Measurements from ENCODE around the gene DNAJB8. TPM values are rescaled to one million over a fixed set of nuclear protein-coding genes. Genes with fewer than 3 reads are reported as not detected.

DNAJB8 gene
- total and polyA plus RNA-seq, 9 of the 15 experiments (the other 6 are each of a cell fraction or from before 2014, with no cell fraction given): not detected

DNA sequence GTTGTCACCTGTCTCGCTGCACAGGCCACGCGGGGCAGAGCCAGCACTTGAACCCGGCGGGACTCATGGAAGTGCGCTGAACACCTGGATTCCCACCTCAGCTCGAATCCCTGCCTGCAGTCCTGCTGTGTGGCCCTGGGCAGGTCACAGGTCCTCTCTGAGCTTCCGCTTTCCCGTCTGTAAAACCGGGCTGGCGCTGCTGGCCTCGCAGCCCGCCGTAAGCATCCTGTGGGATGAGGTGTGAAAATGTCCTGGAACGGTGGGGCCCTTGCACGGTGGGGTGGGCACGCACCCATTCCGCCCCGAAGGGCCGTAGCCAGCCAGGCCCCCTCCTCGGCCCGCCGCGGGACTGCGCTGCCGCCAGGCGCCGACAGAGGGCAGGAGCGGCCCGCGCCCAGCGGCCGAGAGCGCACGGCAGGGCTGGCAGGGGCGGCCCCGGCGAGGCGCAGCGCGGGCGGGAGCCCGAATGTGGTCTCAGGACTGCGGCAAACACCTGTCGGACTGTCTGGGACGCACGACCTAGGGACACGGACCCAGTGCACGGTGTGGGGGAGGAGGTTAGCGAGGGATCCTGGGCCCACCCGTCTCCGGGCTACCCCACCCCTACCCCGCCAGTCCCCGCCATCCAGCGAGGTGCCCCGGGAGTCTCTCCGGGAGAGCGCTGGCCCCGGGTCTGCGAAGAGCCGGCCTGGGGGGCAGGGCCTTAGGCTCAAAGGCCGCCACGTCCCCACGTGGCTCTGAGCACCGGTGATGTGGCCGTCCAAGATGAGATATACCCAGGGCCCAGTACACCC lies 40.4 kb downstream of the DNAJB8 start (continued):
- TF ChIP-seq, protein P1, sequence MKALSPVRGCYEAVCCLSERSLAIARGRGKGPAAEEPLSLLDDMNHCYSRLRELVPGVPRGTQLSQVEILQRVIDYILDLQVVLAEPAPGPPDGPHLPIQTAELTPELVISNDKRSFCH (CRISPR knock-in tag; IDR thresholded peaks at IDR 0.05): no peak
- TF ChIP-seq, protein P1 (tag; IDR thresholded peaks at IDR 0.05): peak; percentile 70; the same call in 1 of the 2 replicates
- TF ChIP-seq TFAM (CRISPR knock-in tag; conservative IDR thresholded peaks at IDR 0.05): no peak
- peak; percentile 36; the same call in 1 of the 2 replicates for TF ChIP-seq HDGF (IDR thresholded peaks at IDR 0.05)
- TF ChIP-seq, protein P2, sequence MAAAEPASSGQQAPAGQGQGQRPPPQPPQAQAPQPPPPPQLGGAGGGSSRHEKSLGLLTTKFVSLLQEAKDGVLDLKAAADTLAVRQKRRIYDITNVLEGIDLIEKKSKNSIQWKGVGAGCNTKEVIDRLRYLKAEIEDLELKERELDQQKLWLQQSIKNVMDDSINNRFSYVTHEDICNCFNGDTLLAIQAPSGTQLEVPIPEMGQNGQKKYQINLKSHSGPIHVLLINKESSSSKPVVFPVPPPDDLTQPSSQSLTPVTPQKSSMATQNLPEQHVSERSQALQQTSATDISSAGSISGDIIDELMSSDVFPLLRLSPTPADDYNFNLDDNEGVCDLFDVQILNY (CRISPR knock-in tag; IDR thresholded peaks at IDR 0.05): no peak
- TF ChIP-seq, protein P3, sequence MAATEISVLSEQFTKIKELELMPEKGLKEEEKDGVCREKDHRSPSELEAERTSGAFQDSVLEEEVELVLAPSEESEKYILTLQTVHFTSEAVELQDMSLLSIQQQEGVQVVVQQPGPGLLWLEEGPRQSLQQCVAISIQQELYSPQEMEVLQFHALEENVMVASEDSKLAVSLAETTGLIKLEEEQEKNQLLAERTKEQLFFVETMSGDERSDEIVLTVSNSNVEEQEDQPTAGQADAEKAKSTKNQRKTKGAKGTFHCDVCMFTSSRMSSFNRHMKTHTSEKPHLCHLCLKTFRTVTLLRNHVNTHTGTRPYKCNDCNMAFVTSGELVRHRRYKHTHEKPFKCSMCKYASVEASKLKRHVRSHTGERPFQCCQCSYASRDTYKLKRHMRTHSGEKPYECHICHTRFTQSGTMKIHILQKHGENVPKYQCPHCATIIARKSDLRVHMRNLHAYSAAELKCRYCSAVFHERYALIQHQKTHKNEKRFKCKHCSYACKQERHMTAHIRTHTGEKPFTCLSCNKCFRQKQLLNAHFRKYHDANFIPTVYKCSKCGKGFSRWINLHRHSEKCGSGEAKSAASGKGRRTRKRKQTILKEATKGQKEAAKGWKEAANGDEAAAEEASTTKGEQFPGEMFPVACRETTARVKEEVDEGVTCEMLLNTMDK (IDR thresholded peaks at IDR 0.05; ENCODE audit: borderline replicate concordance, insufficient read depth, low read depth, low read length, poor library complexity, severe bottlenecking): peak; percentile 50
- peak; percentile 80 for TF ChIP-seq CXXC5 (CRISPR knock-in tag; IDR thresholded peaks at IDR 0.05)
- peak; percentile 88; the same call in 1 of the 2 replicates for TF ChIP-seq CBX1 (IDR thresholded peaks at IDR 0.05; ENCODE audit: low read depth)
- TF ChIP-seq YY1 (IDR thresholded peaks at IDR 0.05; ENCODE audit: borderline replicate concordance in 1 of 3, control insufficient read depth in 1 of 3, extremely low read depth in 1 of 3, insufficient read depth in 3 of 3, insufficient read length in 1 of 3, insufficient replicate concordance in 2 of 3, low read depth in 1 of 3, low read length in 2 of 3): peak in 2 of 3 experiments; percentile 13 to 36
- TF ChIP-seq HNRNPL (IDR thresholded peaks at IDR 0.05; ENCODE audit: low read depth, low read length): 0 out of 2 replicates have a peak, but pooled peaks have one; percentile 50
- peak; percentile 69 for TF ChIP-seq SMC3 (conservative IDR thresholded peaks at IDR 0.05; ENCODE audit: insufficient read depth, low read depth, low read length)
- TF ChIP-seq ZNF431 (CRISPR knock-in tag; IDR thresholded peaks at IDR 0.05): no peak
- peak; percentile 64 to 86 for TF ChIP-seq KDM1A (IDR thresholded peaks at IDR 0.05)
- TF ChIP-seq, protein P4, sequence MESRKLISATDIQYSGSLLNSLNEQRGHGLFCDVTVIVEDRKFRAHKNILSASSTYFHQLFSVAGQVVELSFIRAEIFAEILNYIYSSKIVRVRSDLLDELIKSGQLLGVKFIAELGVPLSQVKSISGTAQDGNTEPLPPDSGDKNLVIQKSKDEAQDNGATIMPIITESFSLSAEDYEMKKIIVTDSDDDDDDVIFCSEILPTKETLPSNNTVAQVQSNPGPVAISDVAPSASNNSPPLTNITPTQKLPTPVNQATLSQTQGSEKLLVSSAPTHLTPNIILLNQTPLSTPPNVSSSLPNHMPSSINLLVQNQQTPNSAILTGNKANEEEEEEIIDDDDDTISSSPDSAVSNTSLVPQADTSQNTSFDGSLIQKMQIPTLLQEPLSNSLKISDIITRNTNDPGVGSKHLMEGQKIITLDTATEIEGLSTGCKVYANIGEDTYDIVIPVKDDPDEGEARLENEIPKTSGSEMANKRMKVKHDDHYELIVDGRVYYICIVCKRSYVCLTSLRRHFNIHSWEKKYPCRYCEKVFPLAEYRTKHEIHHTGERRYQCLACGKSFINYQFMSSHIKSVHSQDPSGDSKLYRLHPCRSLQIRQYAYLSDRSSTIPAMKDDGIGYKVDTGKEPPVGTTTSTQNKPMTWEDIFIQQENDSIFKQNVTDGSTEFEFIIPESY (CRISPR knock-in tag; IDR thresholded peaks at IDR 0.05): peak; percentile 92
- 0 out of 2 replicates have a peak, but pooled peaks have one; percentile 70 for TF ChIP-seq HDAC2 (IDR thresholded peaks at IDR 0.05)
- peak; percentile 68 for TF ChIP-seq RBFOX2 (IDR thresholded peaks at IDR 0.05; ENCODE audit: low read depth, low read length)
- no peak for TF ChIP-seq RFX5 (IDR thresholded peaks at IDR 0.05; ENCODE audit: low read depth, low read length)
- TF ChIP-seq TCFL5 (CRISPR knock-in tag; conservative IDR thresholded peaks at IDR 0.05): no peak

All from K562 (cell line).